Fibroblast of gingiva (primary cell): ENCODE measurements around the gene ACVRL1.

Experiments
- DNase-seq: peaks from one replicate; pipeline ENCODE4 v3.0.0-alpha.2; 2011; ENCODE audit warnings: low read depth

The ACVRL1 gene

DNA sequence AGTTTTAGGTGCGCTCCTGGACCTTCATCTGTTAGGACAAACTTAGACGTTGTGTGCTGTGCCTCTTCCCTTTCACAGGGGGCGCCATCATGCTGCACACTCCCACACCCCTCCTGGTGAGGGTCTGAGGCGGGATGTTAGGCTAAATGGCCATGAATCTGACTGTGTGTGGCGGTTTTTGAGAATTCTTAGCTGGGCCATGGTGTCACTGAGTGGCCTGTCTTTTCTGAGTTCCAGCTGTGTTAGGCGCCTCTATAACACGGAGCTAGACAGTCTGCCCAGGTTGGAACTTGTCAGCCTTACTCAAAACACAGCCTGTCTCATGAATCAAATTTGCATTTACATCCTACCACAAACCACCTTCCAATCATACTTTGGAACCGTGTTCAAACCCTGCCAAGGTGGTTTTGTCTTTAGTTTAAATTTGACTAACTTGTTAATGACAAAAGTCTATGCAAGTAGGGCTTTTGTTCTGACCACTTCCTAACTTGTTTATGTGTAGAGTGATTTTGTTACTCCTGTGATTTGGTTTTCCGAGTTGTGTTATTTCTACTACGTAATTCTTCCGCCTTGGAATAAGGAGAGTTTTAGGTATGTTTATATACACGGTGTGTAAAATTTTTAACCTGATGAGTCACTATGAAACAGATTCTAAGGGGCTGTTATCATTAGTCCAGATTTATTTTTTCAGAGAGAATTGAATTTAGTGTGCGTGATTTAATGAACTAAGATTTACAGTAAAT, 63.8 kb downstream of the ACVRL1 start:
- no peak for DNase-seq

- DNase-seq: no peak
Observed at GRCh38 chr12:51971679-51972421, 64.5 kb downstream of the ACVRL1 start.

GRCh38 chr12:51972422-51972812, 65.1 kb downstream of the ACVRL1 start:
- no peak for DNase-seq

GRCh38 chr12:51972849-51973273, 65.6 kb downstream of the ACVRL1 start:
- DNase-seq: peak; percentile 52
